CD14-positive monocyte (primary cell): ENCODE data around the gene FAF2. TPM values are rescaled to one million over a fixed set of nuclear protein-coding genes. Genes with fewer than 3 reads are reported as not detected.

Source experiments
- DNase-seq, 3 donors: peaks; one replicate each; pipeline ENCODE4 v3.0.0-alpha.2; 2011 to 2022
- H2AFZ ChIP-seq: 2 replicates; pipeline ENCODE4 v1.6.0; 2012; ENCODE audit warnings: mild to moderate bottlenecking, low read depth, low read length, inconsistent platforms; ENCODE audit not compliant: insufficient read depth, poor library complexity, severe bottlenecking
- H3K27ac ChIP-seq, 2 donors: 1 replicate in 1 of 2; 2 replicates in 1 of 2; pipeline ENCODE4 v1.5.1; 2012 to 2013; ENCODE audit warnings: low read length in 2 of 2, control low read depth in 1 of 2, inconsistent platforms in 1 of 2, low read depth in 1 of 2, mild to moderate bottlenecking in 1 of 2
- H3K27me3 ChIP-seq, 2 donors: one replicate each; pipeline versions ENCODE4 v1.6.0 to v1.6.1; 2011 to 2013; ENCODE audit warnings: low read length in 2 of 2; ENCODE audit not compliant: control insufficient read depth in 2 of 2, insufficient read depth in 2 of 2
- H3K36me3 ChIP-seq, 2 donors: replicated peaks in 1 of 2; 1 replicate in 1 of 2; 2 replicates in 1 of 2; pipeline versions ENCODE4 v1.5.1 to v1.6.1; 2012 to 2013; ENCODE audit warnings: low read length in 2 of 2, control low read depth in 1 of 2, inconsistent platforms in 1 of 2, mild to moderate bottlenecking in 1 of 2; ENCODE audit not compliant: insufficient read depth in 2 of 2, control insufficient read depth in 1 of 2
- H3K4me1 ChIP-seq, 2 donors: 1 replicate in 1 of 2; 2 replicates in 1 of 2; pipeline versions ENCODE4 v1.5.1 to v1.6.1; 2012 to 2013; ENCODE audit warnings: low read length in 2 of 2, control low read depth in 1 of 2, inconsistent platforms in 1 of 2, mild to moderate bottlenecking in 1 of 2, moderate library complexity in 1 of 2; ENCODE audit not compliant: insufficient read depth in 2 of 2, control insufficient read depth in 1 of 2
- H3K4me2 ChIP-seq: replicated peaks from 2 replicates; pipeline ENCODE3; 2012; ENCODE audit warnings: low read length, moderate library complexity, mild to moderate bottlenecking; ENCODE audit not compliant: poor library complexity, severe bottlenecking; ENCODE audit errors: extremely low read depth
- H3K4me3 ChIP-seq, 3 experiments: fragments of 200-600 bp in 1 of 3; sonication (generic) in 1 of 3; replicated peaks in 1 of 3; 1 replicate in 2 of 3; 2 replicates in 1 of 3; pipeline ENCODE4 v1.5.1; 2011 to 2013; ENCODE audit warnings: low read length in 3 of 3, mild to moderate bottlenecking in 3 of 3, control low read depth in 2 of 3, low read depth in 2 of 3, inconsistent platforms in 1 of 3, moderate library complexity in 1 of 3
- H3K79me2 ChIP-seq: 2 replicates; pipeline ENCODE4 v1.6.0; 2012; ENCODE audit warnings: mild to moderate bottlenecking, control low read depth, inconsistent platforms, low read length, moderate library complexity; ENCODE audit not compliant: insufficient read depth
- H3K9ac ChIP-seq: 2 replicates; pipeline ENCODE4 v1.6.0; 2017; ENCODE audit warnings: low read length, mild to moderate bottlenecking; ENCODE audit not compliant: insufficient read depth, poor library complexity, severe bottlenecking
- H3K9me3 ChIP-seq, 2 donors: replicated peaks in 1 of 2; 1 replicate in 1 of 2; 2 replicates in 1 of 2; pipeline versions ENCODE4 v1.5.1 to v1.6.1; 2012 to 2013; ENCODE audit warnings: low read length in 2 of 2, control low read depth in 1 of 2; ENCODE audit not compliant: control insufficient read depth in 1 of 2, insufficient read depth in 1 of 2
- H4K20me1 ChIP-seq: 2 replicates; pipeline ENCODE4 v1.6.0; 2012; ENCODE audit warnings: mild to moderate bottlenecking, low read length, control low read depth, moderate library complexity; ENCODE audit not compliant: insufficient read depth
- H3K27ac Mint-ChIP-seq, 7 donors: one replicate each; pipeline ENCODE4 v1.8.0; 2020; ENCODE audit warnings: mild to moderate bottlenecking in 7 of 7, mixed read lengths in 7 of 7, moderate library complexity in 6 of 7, inconsistent platforms in 2 of 7
- H3K27me3 Mint-ChIP-seq, 3 donors: one replicate each; pipeline ENCODE4 v1.8.0; 2021 to 2022; ENCODE audit warnings: low read depth in 3 of 3, mild to moderate bottlenecking in 3 of 3, mixed read lengths in 3 of 3, moderate library complexity in 3 of 3, inconsistent platforms in 1 of 3
- H3K36me3 Mint-ChIP-seq, 2 donors: one replicate each; pipeline ENCODE4 v1.8.0; 2020; ENCODE audit warnings: mixed read lengths in 2 of 2, inconsistent platforms in 1 of 2, mild to moderate bottlenecking in 1 of 2
- H3K4me1 Mint-ChIP-seq: one replicate; pipeline ENCODE4 v1.8.0; 2020; ENCODE audit warnings: mild to moderate bottlenecking, mixed read lengths
- H3K4me3 Mint-ChIP-seq, 2 donors: one replicate each; pipeline ENCODE4 v1.8.0; 2020; ENCODE audit warnings: mild to moderate bottlenecking in 2 of 2, mixed read lengths in 2 of 2, moderate library complexity in 1 of 2
- H3K9me3 Mint-ChIP-seq, 7 donors: one replicate each; pipeline ENCODE4 v1.8.0; 2020 to 2022; ENCODE audit warnings: mixed read lengths in 7 of 7, mild to moderate bottlenecking in 6 of 7, moderate library complexity in 6 of 7, inconsistent platforms in 2 of 7
- CTCF ChIP-seq: fragments of 200-600 bp; IDR thresholded peaks from one replicate; pipeline ENCODE4 v1.8.0; 2022; ENCODE audit warnings: antibody characterized with exemption, mild to moderate bottlenecking
- WGBS: methylation state at CpG from one replicate; pipeline ENCODE4 v1.1.5; 2013; ENCODE audit warnings: missing lambda C conversion rate; ENCODE audit not compliant: insufficient coverage; 5-methylcytosine and 5-hydroxymethylcytosine counted together
- intact Hi-C, 2 donors: fragments of 100-400 bp; cut with micrococcal nuclease; formaldehyde crosslinking; loops; one replicate each; pipeline versions ENCODE4 v1.15.0 to v1.15.1; 2023
- polyA plus RNA-seq, 3 donors: library from polyadenylated mRNA; depleted of rRNA in 1 of 3; unstranded in 2 of 3; stranded (reverse) in 1 of 3; fragments of 300-500 nt in 2 of 3; fragments of >200 nt in 1 of 3; fragmentation: Illumina TruSeq in 2 of 3; gene quantifications; 1 replicate in 2 of 3; 2 replicates in 1 of 3; pipeline ENCODE4 v1.2.3, GENCODE V29; 2012 to 2021

The FAF2 gene
- polyA plus RNA-seq, 3 donors, result 11.5 to 14.8 (median 12.2) TPM

GRCh38 chr5:176408590-176408989 is 39.6 kb upstream of the FAF2 start:
- Mint-ChIP-seq H3K27ac (no peak overlapping the region), H3K36me3 (peaks cover 64 to 78% of the 10 kb centered on the region in 2 donors), H3K4me1 (peaks cover 21% of the 10 kb centered on the region), H3K27me3 (no peaks in the 10 kb centered on the region), H3K9me3 (peaks cover 0 to 2% (median 0%) of the 10 kb centered on the region in 7 donors), H3K4me3 (no peak overlapping the region)
- H3K27ac ChIP-seq, result no peak overlapping the region
- H3K9ac ChIP-seq, result no peak overlapping the region
- no peaks in the 10 kb centered on the region for H3K27me3 ChIP-seq
- 100% methylated on average over 3 of the region's 5 CpGs for WGBS
- peaks cover 19% of the 10 kb centered on the region for H4K20me1 ChIP-seq
- no peaks in the 10 kb centered on the region for H3K4me1 ChIP-seq
- H2AFZ ChIP-seq, result no peak overlapping the region
- TF ChIP-seq CTCF, result no peak
- peaks cover 13% of the 10 kb centered on the region for H3K79me2 ChIP-seq
- H3K4me3 ChIP-seq, result no peak overlapping the region
- DNase-seq, result no peak
- H3K9me3 ChIP-seq, result no peaks in the 10 kb centered on the region
- no peak overlapping the region for H3K4me2 ChIP-seq
- peaks cover 44 to 71% of the 10 kb centered on the region in 2 donors for H3K36me3 ChIP-seq
- intact Hi-C loops, result no loop called here

GRCh38 chr5:176409765-176410164 is 38.4 kb upstream of the FAF2 start:
- Mint-ChIP-seq H3K4me3 (no peak overlapping the region), H3K27ac (no peak overlapping the region), H3K36me3 (peaks cover 60 to 73% of the 10 kb centered on the region in 2 donors), H3K27me3 (no peaks in the 10 kb centered on the region), H3K9me3 (peaks cover 0 to 2% (median 0%) of the 10 kb centered on the region in 7 donors), H3K4me1 (peaks cover 32% of the 10 kb centered on the region)
- no peaks in the 10 kb centered on the region for H3K9me3 ChIP-seq
- H3K27ac ChIP-seq, result no peak overlapping the region
- peaks cover 39 to 63% of the 10 kb centered on the region in 2 donors for H3K36me3 ChIP-seq
- H3K9ac ChIP-seq, result no peak overlapping the region
- peaks cover 23% of the 10 kb centered on the region for H3K79me2 ChIP-seq
- H3K4me3 ChIP-seq, result no peak overlapping the region
- no peak for DNase-seq
- WGBS, result 100% methylated on average over 2 of the region's 4 CpGs
- no peak overlapping the region for H2AFZ ChIP-seq
- H3K4me1 ChIP-seq, result peaks cover 0 to 4% of the 10 kb centered on the region in 2 donors
- no peak for TF ChIP-seq CTCF
- peaks cover 24% of the 10 kb centered on the region for H4K20me1 ChIP-seq
- intact Hi-C loops, result loop anchor here (10.0 kb wide), 2 partner anchors 125 to 1725 kb away; partner anchors contain the start of genes RMND5B (in 1 of the 2) and RNF44 (in 1 of the 2)
- no peaks in the 10 kb centered on the region for H3K27me3 ChIP-seq
- no peak overlapping the region for H3K4me2 ChIP-seq
